DMS79 treated with DMSO at 0.1 percent for 48 hours (cell line): ENCODE data around the gene CR1L.
"Not testable (repeated sequence)": the region's sequence is repeated elsewhere in the genome, so short reads cannot be mapped to it uniquely, and the experiment has no call there.

ENCODE experiments used
- DNase-seq: peaks from one replicate; lab custom pipeline; 2025; lab: John Stamatoyannopoulos, UW

CR1L gene

GRCh38 chr1:207745839-207746767 lies 101.2 kb downstream of the CR1L start:
- DNase-seq: no peak

GRCh38 chr1:207747627-207748492 lies 102.9 kb downstream of the CR1L start:
- DNase-seq: no peak

DNA sequence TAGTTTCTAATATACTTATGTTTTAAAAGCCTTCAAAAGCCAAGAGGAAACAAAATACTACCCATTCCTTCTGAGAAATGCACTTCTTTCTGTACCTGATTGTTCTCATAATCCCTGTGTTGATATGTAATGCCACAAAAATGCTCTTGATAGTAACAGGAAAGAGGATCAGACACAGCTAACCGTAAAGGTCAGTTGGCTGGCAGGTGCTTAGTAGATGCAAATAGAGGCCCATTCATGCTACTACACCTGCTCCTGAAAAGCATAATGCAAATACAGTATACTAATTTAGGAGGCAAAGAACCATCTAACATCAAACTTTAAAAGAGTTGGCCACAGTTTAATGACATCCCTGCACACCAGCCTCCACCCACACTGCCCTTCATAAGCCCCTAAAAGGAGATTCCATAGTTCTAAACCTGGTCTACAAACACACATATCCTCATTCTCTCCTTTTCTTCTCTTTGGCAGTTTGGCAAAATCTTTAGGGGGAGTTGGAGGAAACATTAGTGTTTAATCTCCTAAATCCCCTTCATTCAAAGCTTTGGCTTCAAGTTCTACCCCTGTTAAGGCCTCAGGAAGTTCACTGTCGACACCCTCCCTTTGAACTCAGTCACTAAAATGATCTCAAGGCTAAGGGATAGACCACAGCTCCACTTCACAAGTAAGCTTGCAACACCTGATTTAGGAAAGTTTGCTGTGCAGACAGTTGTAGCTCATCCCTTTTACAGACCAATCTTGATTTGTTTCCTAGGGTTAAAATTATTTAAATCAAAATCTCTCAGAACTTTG lies 104.0 kb downstream of the CR1L start:
- DNase-seq: peak; percentile 74

DNA sequence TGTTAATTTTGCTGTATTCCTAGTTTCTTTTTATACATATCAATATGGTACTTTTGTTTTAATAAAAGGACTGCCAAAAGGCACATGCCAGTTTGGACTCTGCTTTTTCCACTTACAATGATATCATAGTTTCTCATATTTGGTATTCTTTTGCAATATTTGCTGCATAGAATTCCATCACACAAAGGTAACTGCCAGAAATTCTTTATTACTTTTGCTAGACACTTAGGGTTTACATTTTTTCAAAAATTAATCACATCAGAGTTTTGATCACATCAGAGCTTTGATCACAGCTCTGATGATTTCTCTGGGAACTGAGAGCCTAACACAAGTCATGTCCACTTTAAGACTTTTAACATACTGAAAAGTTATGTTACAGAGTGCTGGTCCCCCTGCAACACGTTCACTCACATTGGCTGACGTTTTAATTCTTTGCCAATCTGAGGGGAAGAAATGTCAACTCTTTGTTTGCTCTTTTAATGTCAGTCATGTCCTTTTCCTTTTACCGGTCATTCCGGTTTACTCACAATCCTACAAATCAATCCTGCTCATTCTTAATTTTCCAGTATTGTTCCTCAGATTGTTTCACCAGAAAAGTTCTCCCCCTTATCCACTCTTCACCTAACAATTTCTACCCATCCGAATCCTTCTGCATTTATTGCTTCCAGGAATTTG lies 105.8 kb downstream of the CR1L start:
- DNase-seq: no peak

- DNase-seq: not testable (repeated sequence)
Measured at GRCh38 chr1:207751463-207751789, 106.5 kb downstream of the CR1L start.

- DNase-seq: peak; percentile 97
Measured at GRCh38 chr1:207751790-207752455, 107.0 kb downstream of the CR1L start, which contains the start of gene CD46. Gene CD46, plus strand, starts transcription at chr1:207752054. Its CDS starts 159 bp downstream, at chr1:207752213.

DNA sequence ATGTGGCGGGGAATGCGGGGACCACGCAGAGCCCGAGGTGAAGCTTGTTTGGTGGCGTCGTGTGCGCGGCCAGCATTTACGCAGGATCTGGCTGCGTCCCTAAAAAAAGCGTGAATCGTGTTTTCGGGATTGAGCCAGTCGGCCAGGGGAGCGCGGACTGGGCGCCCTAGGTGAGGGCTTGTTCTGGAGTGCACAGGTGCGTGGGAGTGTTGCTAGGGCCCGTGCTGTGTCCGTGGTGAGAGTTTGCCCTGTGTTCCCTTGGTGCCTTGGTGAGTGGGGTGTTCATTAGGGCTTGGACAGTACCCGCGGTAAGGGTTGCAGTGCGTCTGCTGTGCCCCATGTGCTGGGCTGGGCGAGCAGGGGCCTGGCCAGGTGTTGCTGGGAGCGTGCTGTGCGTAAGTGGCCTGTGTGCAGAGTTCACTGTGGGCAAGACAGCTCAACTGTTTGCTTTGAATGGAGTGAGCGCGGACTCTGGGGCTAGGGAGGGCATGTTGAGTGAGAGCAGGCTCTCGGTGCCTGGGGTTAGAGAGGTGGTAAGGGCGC lies 107.6 kb downstream of the CR1L start:
- peak; percentile 27 for DNase-seq

- no peak for DNase-seq
Measured at GRCh38 chr1:207753611-207754010, 108.7 kb downstream of the CR1L start.

GRCh38 chr1:207754011-207754410 lies 109.1 kb downstream of the CR1L start:
- no peak for DNase-seq

DNA sequence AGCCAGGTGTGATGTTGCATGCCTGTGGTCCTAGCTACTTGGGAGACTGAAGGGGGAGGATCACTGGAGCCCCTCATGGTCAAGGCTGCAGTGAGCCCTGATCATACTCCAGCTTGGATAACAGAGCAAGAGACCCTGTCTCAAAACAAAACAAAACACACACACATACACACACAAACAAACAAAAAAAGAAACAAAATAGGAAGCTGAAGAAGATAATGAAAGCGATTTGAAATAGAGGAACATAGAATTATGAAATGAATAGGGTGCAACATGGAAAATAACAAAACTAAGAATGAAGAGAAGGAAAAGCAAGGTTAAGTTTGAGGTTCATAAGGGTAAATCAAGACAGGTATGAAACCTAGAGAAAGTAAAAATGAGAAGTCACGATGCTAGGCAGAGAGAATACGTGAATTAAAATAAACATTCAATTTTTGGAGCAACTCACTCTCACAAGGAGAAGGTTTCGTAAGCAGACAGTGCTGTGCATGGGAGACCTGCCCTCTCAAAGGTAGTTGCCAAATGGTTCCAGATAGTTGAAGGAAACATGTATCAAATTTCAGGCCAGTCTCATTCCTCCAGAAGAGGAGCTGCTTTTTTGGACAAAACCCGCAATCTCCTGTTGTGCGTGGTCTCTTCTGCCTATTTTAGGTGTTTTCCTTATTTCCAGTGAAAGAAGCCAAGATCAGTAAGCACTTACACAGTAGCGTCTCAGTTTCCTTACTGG lies 110.2 kb downstream of the CR1L start:
- peak; percentile 14 for DNase-seq

- no peak for DNase-seq
Measured at GRCh38 chr1:207755846-207756693, 111.1 kb downstream of the CR1L start.

GRCh38 chr1:207762622-207763021 lies 117.7 kb downstream of the CR1L start:
- DNase-seq: no peak

GRCh38 chr1:207763091-207763490 lies 118.2 kb downstream of the CR1L start:
- no peak for DNase-seq

- DNase-seq: no peak
Measured at GRCh38 chr1:207763972-207764371, 119.0 kb downstream of the CR1L start.

DNA sequence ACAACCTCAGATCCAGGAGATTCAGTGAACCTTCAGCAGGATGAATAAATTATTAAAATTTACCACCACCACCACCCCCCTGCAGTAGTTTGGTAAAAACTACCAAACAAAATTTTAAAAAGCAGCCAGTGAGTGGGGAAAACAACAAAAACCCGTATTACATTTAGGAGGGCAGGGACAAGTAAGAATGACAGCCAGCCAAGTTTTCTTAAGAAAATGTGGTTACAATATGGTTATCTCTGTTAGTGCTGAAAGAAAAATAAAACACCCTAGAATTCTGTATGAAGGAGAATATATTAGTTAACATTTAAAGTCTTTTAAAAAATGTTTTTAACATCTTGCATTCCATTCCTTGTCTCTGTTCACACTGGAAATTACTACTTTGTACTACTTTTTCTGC lies 121.6 kb downstream of the CR1L start:
- DNase-seq: no peak

- DNase-seq: not testable (repeated sequence)
Measured at GRCh38 chr1:207770514-207770913, 125.6 kb downstream of the CR1L start.
